Mucosa of rectum (tissue), 2 donors: ENCODE results near the gene NEUROD4.

Source experiments
- H3K27ac ChIP-seq, 2 donors: one replicate each; pipeline ENCODE4 v1.7.0; 2013; ENCODE audit warnings: inconsistent platforms in 2 of 2, low read depth in 2 of 2, low read length in 2 of 2
- H3K27me3 ChIP-seq, 2 donors: one replicate each; pipeline ENCODE4 v1.7.0; 2013; ENCODE audit warnings: low read length in 2 of 2; ENCODE audit not compliant: control insufficient read depth in 2 of 2, insufficient read depth in 2 of 2
- H3K36me3 ChIP-seq, 2 donors: one replicate each; pipeline ENCODE4 v1.7.0; 2013; ENCODE audit warnings: low read length in 2 of 2; ENCODE audit not compliant: control insufficient read depth in 2 of 2, insufficient read depth in 2 of 2
- H3K4me1 ChIP-seq, 2 donors: one replicate each; pipeline ENCODE4 v1.7.0; 2013; ENCODE audit warnings: low read length in 2 of 2, mild to moderate bottlenecking in 1 of 2; ENCODE audit not compliant: control insufficient read depth in 2 of 2, insufficient read depth in 2 of 2
- H3K4me3 ChIP-seq, 2 donors: one replicate each; pipeline ENCODE4 v1.7.0; 2013; ENCODE audit warnings: low read length in 2 of 2
- H3K9ac ChIP-seq, 2 donors: one replicate each; pipeline ENCODE4 v1.7.0; 2013; ENCODE audit warnings: low read length in 2 of 2, low read depth in 1 of 2, mild to moderate bottlenecking in 1 of 2
- H3K9me3 ChIP-seq, 2 donors: one replicate each; pipeline ENCODE4 v1.7.0; 2013; ENCODE audit warnings: low read length in 2 of 2; ENCODE audit not compliant: control insufficient read depth in 2 of 2
- donor health status: healthy.
- donor health status: Normal muscosa, but diverticular disease.

NEUROD4 gene

DNA sequence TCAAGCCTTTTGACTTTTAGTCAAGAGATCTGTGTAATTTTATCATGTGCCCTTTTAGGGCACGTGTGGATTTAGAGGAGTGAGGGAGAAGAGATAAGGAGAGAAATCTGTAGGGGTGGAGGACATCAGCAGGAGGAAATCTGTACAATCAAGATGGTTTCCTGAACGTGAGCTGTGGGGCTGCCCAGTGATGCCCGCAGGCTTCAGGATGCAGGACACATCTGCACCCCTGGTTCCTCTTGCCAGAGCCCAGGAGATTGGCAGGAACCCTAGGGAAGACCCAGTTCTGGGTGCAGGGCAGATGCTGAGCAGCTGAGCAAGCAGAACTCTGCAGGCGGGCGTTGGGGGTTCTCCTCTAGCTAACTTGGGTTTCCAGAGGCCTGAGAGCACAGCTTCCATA is 23.6 kb upstream of the NEUROD4 start:
- Histone ChIP-seq H3K4me1 (no peaks in the 10 kb centered on the region), H3K9ac (no peak overlapping the region), H3K27ac (no peak overlapping the region), H3K9me3 (no peaks in the 10 kb centered on the region), H3K4me3 (no peak overlapping the region), H3K36me3 (no peaks in the 10 kb centered on the region), H3K27me3 (no peaks in the 10 kb centered on the region)

DNA sequence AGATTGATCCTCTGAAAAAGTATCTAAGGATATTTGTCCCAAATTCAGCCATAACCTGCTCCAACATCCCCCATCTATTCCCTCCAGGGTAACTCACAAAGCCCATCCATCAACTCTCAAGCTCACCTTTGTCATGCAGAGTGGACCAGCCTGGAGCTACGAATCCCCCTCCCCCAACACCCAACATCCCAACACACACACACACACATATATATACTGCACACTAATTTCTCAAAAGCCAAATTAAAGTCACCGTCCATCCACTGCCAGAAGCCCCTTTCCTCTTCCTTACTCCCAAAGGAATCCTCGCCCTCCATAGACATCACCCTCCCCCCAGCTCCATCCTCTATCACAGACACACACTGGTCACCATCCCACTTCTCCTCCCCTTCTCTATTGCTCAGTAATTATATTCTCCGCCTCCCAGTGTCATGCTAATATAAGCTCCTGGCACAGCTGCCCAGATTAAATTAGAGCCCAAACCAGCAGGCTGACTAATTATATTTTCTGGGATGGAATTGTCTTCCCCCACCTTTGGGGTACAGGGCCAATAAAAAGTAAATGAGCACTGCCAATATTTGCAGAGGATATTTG is 21.7 kb upstream of the NEUROD4 start:
- Histone ChIP-seq H3K27me3 (no peaks in the 10 kb centered on the region), H3K4me1 (no peaks in the 10 kb centered on the region), H3K9me3 (no peaks in the 10 kb centered on the region), H3K27ac (no peak overlapping the region), H3K9ac (no peak overlapping the region), H3K4me3 (no peak overlapping the region), H3K36me3 (no peaks in the 10 kb centered on the region)

DNA sequence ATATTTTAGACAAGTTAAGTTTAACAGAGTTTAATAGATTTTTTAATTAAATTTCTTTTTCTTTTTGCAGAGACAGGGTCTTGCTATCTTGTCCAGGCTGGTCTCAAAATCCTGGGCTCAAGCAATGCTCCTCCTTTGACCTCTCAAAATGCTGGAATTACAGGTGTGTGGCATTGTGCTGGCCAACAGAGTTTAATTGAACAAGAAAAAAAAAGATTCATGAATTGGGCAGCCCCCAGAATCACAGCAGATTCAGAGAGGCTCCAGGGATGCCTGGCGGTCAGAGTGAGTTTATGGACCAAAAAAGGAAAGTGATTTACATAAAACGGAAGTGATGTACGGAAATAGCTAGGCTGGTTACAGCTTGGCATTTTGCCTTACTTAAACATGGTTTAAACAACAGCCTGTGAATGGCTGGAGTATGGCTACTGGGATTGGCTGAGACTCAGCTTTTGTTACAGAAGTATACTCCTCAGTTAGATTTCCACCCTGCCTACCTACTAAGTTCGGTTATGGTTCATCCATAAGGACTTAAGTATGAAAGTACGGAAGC is 20.7 kb upstream of the NEUROD4 start:
- H3K27ac ChIP-seq: no peak overlapping the region
- H3K36me3 ChIP-seq: no peaks in the 10 kb centered on the region
- no peaks in the 10 kb centered on the region for H3K4me1 ChIP-seq
- H3K9me3 ChIP-seq: no peaks in the 10 kb centered on the region
- no peaks in the 10 kb centered on the region for H3K27me3 ChIP-seq
- H3K4me3 ChIP-seq: no peak overlapping the region
- no peak overlapping the region for H3K9ac ChIP-seq

DNA sequence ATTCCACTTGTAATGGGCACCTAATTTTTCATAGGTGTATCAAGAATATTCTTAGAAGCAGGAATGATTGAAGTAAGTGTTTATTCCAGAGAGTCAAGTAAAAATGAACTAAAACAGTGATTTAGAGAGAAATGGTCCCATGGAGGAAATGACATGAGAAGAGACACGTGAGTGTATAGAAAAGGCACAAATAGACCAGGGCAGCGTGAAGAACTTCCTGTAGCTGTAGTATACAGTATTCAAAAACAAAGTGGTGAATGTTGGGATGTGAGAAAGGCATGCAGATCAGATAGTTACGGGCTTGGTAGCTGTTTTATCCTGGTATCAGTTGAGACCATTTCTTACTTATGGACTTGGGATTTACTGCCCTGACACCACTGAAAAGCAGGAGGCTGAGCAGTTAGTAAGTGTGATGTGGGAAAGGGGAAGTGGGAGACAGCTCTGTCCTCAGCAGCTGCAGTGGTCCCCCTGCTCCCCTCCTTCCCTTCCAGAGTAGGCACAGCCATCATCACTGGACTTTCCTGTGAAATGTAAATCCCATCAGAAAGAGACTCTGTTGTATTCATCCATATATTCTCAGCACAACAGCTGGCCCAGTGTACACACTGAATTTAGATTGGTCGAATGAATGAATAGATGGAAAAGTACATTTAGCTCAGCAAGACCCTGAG is 18.4 kb upstream of the NEUROD4 start:
- no peak overlapping the region for H3K4me3 ChIP-seq
- no peak overlapping the region for H3K27ac ChIP-seq
- H3K36me3 ChIP-seq: no peaks in the 10 kb centered on the region
- H3K9me3 ChIP-seq: no peaks in the 10 kb centered on the region
- H3K27me3 ChIP-seq: peaks cover 0 to 2% of the 10 kb centered on the region in 2 donors
- H3K9ac ChIP-seq: no peak overlapping the region
- no peaks in the 10 kb centered on the region for H3K4me1 ChIP-seq

DNA sequence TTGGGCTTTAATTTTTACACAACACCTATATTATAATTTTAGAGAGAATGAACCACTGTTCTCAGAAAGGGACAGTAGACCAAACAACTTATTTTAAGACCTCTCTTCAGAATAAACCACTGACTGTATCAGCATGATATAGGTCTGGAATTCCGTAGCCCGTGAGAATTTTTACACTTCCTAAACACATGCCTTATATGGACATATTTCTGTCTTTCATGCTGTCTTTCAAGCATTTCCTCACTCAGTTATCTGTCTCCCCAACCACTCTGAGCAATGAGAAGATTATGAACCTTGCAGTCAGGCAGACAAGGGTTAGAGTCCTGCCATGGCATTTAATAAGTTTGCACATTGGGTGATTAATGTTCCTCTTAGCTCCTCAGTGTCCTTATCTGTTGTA is 17.4 kb upstream of the NEUROD4 start:
- no peak overlapping the region for H3K9ac ChIP-seq
- no peak overlapping the region for H3K27ac ChIP-seq
- H3K9me3 ChIP-seq: no peaks in the 10 kb centered on the region
- no peak overlapping the region for H3K4me3 ChIP-seq
- no peaks in the 10 kb centered on the region for H3K4me1 ChIP-seq
- H3K27me3 ChIP-seq: peaks cover 0 to 2% of the 10 kb centered on the region in 2 donors
- no peaks in the 10 kb centered on the region for H3K36me3 ChIP-seq

DNA sequence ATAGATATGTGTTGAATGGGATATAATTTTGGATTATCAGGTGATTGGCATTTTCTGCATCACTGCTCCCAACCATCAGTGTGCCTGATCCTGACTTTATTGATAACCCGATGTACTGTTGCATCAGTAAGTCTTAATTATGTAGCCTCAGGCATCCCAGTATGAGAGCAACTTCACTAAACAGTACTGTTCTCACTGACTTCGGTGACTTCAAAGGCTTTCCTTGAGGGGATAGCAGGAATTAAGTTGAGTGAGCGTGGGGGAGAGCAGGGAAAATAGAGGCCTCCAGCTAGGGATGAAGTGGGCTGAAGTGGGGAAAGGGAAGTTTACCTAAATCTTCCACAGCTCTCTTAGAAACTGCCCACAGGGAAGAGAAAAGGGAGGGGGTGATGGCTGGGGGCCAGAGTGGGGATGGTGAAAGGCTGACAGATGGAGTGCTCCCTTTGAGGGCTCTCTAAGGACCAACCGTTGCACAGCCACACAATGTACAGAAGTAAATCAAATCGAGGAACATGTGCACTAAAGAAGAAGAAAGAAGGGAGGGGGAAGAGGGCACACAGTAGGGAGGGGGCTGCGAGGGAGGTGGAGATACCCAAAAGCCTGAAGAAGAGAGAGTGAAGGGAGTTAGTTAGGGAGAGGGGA is 10.7 kb upstream of the NEUROD4 start:
- Histone ChIP-seq H3K9ac (no peak overlapping the region), H3K9me3 (no peaks in the 10 kb centered on the region), H3K27ac (no peak overlapping the region)

DNA sequence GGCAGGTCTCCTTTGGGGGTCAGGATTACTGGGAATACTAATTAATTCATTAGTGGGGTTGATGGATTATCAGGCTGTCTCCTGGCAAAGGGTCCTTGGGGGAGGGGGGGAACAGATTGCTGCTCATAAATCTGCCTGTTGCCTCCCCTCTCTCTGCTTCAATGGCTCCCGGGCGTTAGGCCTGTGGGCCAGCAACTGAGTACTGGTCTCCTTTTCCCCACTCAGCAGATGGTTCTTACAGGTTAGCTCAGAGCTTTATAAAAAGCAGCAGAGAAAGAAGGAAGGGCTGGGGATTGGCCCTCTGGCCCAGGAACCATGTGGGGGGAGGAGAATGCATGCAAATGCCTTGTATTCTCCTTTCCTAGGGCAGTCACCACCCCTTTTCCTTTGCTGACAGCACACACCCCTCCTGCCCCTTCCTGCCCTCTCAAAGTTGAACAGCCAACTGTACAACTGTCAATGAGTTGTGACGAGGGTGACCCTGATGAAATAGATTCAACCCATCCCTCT is 2.3 kb upstream of the NEUROD4 start:
- no peaks in the 10 kb centered on the region for H3K36me3 ChIP-seq
- H3K27me3 ChIP-seq: peaks cover 0 to 2% of the 10 kb centered on the region in 2 donors
- no peaks in the 10 kb centered on the region for H3K4me1 ChIP-seq

More for the DNA sequence above, 10.7 kb upstream of the NEUROD4 start:
- Histone ChIP-seq H3K4me3 (no peak overlapping the region), H3K36me3 (no peaks in the 10 kb centered on the region), H3K4me1 (no peaks in the 10 kb centered on the region), H3K27me3 (peaks cover 0 to 2% of the 10 kb centered on the region in 2 donors)

DNA sequence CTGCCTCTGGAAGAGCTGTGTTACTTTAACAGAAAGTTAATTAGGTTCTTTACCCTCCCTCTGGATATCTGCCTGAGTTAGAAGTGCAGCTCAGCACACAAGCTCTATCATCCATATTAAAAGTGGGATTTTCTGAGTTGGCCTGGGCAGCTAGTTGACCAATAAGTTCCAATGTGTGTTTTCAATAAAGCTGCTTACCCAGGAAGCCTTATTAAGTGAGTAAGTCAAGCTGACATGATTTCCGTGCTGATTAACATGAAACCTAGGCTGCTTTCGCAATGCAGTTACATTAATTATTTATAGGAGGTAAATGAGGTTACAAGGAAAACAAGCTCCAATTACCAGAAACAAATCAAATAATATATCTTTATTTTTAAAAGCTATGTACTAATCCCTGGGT is 4.8 kb downstream of the NEUROD4 start:
- no peak overlapping the region for H3K9ac ChIP-seq
- no peak overlapping the region for H3K27ac ChIP-seq
- no peak overlapping the region for H3K4me3 ChIP-seq
- H3K36me3 ChIP-seq: no peaks in the 10 kb centered on the region
- no peaks in the 10 kb centered on the region for H3K9me3 ChIP-seq
- peaks cover 0 to 7% of the 10 kb centered on the region in 2 donors for H3K27me3 ChIP-seq
- no peaks in the 10 kb centered on the region for H3K4me1 ChIP-seq

More for the DNA sequence above, 2.3 kb upstream of the NEUROD4 start:
- Histone ChIP-seq H3K27ac (no peak overlapping the region), H3K4me3 (no peak overlapping the region), H3K9me3 (no peaks in the 10 kb centered on the region), H3K9ac (no peak overlapping the region)

DNA sequence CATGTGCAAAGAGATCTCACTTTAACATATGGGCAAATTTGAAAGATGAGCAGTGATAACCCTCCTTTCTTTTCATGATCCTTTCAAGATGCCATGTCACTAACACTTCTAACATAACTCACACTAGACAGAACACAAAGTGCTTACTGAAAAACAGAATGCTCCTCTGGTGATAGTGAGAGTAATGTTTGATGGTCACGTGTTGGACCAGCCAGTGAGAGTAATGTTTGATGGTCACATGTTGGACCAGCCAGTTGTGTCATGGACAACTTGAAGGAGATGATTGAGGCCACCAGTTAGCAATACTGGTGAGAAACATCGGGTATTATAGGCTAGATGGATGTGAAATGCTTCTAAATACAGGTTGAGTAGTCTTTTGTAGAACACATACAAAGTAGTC is 5.7 kb downstream of the NEUROD4 start:
- no peak overlapping the region for H3K9ac ChIP-seq
- no peaks in the 10 kb centered on the region for H3K36me3 ChIP-seq
- no peaks in the 10 kb centered on the region for H3K4me1 ChIP-seq
- no peaks in the 10 kb centered on the region for H3K9me3 ChIP-seq
- H3K27ac ChIP-seq: no peak overlapping the region
- H3K27me3 ChIP-seq: peaks cover 0 to 6% of the 10 kb centered on the region in 2 donors
- H3K4me3 ChIP-seq: no peak overlapping the region

DNA sequence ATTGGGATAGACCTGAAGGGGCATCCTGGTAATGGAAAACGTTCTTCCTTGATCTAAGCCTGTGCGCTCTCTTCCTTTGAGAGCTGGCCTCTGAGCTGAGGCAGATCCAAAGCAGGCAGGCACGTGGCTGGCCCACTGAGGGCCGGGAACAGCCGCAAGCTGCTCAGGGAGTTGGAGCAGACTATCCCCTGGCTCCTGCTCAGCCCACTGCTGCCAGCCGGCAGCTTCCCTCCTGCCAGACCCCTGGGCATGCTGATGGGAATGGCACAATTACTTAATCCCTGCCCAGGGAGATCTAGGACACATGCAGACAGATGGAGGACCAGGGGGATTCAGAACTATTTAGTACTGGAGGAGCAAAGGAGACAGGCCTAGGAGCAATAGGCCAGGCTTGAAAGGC is 14.4 kb downstream of the NEUROD4 start:
- no peak overlapping the region for H3K9ac ChIP-seq
- no peak overlapping the region for H3K27ac ChIP-seq
- H3K36me3 ChIP-seq: no peaks in the 10 kb centered on the region
- no peaks in the 10 kb centered on the region for H3K9me3 ChIP-seq
- no peaks in the 10 kb centered on the region for H3K27me3 ChIP-seq
- no peaks in the 10 kb centered on the region for H3K4me1 ChIP-seq
- H3K4me3 ChIP-seq: no peak overlapping the region
